GM19468 (cell line): ENCODE data around the gene RIMOC1.
"Not testable (repeated sequence)": the region's sequence is repeated elsewhere in the genome, so short reads cannot be mapped to it uniquely, and the experiment has no call there.

Source experiments
- ATAC-seq: cut with Tn5 transposase; IDR thresholded peaks from one replicate; pipeline ENCODE4 v1.9.1; 2021; ENCODE audit warnings: mild to moderate bottlenecking, moderate library complexity, moderate number of reproducible peaks; ENCODE audit not compliant: unreplicated experiment; ENCODE audit errors: extremely low read depth

RIMOC1 gene

GRCh38 chr5:41885286-41885685, 18.9 kb upstream of the RIMOC1 start:
- no peak for ATAC-seq

DNA sequence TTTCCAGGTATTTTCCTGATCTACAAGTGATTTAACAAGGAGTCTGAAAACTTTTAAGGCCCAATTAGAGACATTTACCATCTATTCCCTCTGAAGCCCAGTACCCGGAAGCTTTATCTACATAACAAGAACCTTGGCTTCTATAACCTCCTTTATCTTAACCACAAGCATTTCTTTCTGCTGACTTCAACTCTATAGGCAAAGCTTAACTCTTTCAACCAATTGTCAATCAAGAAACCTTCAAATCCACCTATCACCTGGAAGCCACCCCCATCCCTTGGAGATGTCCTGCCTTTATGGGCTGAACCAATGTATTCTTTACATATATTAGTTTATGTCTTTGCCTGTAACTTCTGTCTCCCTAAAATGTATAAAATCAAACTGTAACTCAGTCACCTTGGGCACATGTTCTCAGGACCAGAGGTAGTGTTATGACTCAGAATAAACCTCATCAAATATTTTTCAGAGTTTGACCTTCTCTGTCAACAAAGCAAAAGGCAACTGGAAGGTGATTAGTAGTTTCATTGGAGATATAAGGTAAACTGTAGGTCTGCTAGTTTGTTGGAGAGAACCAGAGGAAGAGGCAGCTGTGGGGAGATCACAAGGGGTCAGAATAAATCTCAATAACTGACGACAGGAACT, 13.0 kb upstream of the RIMOC1 start:
- ATAC-seq: peak; percentile 27

DNA sequence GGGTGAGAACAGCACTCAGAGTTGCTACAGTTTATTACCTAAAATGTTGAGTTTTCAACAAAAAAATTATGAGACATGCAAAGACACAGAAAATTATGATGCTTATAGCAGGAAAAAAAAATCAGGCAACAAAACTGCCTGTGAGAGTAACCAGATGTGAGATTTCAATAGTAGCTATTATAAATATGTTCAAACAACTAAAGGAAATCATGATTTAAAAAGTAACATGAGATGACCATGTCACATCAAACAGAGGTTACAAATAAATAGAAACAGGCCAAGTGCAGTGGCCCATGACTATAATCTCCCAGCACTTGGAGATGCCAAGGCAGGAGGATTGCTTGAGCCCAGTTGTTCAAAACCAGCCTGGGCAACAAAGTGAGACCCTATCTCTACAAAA, 12.1 kb upstream of the RIMOC1 start:
- no peak for ATAC-seq

GRCh38 chr5:41893074-41893851, 10.9 kb upstream of the RIMOC1 start:
- peak; percentile 33 for ATAC-seq

DNA sequence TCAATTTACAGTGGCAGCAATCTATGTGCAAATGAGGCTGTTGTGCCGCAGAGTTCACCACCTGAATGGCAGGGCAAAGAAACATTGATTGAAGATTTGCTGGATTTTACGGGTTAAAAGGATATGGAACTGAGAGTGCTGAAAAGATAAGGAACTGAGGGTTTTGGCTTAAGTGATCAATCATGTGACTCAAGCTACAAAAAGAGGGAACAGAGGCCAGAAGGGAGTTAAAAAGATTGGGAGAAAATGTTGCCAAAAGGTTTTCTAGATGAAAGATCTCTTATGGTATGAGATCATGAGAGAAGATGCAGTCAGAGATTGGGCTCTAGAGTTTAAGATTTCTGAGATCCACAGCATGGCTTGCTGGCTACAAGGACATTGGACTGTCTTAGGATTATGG, 7.9 kb upstream of the RIMOC1 start:
- ATAC-seq: no peak

DNA sequence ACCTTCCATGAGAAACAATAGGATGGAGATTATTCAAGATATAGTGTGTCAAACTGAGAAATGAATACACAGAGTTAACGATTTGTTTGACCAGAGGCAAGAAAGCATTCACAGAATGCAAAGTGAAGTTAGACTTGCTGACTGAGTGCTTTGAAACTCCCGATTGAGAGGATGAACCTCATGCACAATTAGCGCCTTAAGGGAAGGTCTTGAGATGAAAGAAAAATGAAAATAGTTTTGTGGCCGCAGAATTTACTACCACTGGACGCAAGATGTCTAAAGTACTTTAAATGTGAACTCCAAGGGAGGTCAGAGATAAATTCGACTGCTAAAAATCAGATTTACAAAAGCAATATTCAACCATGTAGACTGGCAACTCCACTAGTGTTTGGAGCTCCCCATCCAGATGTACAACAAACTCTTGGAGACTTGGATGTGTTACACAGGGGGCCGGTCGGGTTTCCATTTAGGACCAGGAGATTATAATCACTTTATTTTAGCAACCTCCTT, 707 bp upstream of the RIMOC1 start:
- ATAC-seq: no peak

DNA sequence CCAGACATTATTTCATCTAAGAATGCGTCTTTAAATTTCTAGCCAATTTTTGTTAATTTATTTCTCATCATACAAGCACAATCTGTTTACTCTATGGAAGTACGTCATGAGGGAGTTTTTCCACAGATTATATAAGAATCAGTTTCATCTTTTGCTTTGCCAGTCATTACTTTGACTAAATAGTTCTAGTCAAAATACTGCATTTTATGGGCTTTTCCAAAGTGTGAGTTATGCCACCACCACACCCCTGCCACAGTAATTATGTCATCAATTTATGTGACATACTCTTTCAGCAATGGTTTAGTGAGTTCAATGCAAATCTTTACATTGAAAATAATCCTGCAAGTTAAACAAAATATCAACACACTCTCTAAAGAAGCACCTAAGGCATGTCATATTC, 2.0 kb downstream of the RIMOC1 start:
- ATAC-seq: no peak

- ATAC-seq: no peak
These were observed 4.4 kb downstream of the RIMOC1 start for GRCh38 chr5:41908374-41909079.

DNA sequence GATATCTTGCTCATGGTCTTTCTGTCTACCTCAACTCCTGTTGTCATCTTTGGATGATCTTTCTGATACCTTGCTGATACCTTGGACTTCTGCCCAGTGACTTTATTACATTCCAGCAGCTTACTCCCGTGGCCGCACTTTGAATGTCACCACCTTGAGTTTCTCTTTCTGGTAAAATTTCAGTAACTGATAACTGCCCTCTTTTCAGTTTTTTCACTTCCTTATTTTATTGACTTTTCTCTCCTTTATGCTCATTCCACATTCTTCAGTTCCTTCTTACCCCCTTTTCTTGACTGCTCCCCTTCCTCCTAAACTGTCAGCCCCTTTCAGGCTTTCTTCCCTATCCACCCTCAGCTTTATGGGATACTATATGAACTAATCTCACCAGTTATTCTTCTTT, 14.0 kb downstream of the RIMOC1 start:
- no peak for ATAC-seq

DNA sequence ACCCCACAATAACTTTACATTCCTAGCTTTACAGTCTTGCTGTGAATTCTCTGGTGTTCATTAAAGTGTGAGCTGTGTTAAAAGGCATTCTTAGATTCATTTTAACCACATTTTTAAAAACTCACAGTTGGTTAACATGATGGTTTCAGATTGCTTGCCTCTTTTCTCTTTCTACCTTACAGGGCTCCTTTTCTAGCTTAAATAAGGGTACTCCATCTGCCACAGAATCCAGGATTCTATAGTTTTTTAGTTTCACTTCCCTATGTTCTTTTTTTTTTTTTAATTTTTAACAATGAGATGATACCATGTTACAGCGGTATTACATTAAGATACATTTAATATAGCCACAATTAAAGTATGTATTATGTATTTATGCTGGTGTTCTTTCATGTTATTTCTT, 17.0 kb downstream of the RIMOC1 start:
- no peak for ATAC-seq

DNA sequence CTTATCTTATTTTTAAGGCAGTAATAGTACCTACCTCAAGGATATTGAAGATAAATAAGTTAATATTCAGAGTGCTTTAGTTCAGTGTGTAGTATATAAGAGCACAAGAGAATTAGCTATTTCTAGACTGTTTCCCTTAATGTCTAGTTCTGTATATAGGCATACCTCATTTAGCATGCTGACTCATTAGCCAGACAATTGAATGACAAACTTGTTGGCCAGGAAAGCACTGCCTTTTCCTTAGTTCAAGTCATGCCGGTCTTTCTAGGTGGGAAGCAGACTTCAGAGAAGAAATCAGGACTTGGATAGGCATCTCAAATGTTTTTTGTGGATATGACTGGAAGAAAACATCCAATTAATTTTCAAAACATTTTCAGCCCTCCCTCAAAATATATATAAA, 17.7 kb downstream of the RIMOC1 start:
- no peak for ATAC-seq

DNA sequence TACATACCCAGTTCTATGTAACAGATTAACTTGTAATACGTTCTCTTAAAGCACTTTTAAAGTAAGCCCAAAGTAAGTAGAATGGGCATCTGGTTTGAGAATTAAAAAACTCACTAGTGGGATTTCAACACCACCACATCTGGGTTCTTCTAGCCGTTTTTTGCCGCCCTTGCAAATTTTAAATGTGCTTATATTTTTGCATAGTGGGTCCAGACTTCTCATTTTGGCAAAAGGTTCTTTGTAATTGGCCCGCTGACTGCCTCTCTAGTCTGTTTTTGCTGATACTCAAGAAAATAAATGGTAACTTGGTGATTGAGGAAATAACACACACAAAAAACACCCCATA, 20.4 kb downstream of the RIMOC1 start:
- no peak for ATAC-seq

GRCh38 chr5:41924872-41925554, 20.9 kb downstream of the RIMOC1 start, which contains the start of gene FBXO4:
FBXO4 (plus strand) TSS chr5:41925281; CDS start chr5:41925310, 29 bp downstream.
- peak; percentile 97 for ATAC-seq

DNA sequence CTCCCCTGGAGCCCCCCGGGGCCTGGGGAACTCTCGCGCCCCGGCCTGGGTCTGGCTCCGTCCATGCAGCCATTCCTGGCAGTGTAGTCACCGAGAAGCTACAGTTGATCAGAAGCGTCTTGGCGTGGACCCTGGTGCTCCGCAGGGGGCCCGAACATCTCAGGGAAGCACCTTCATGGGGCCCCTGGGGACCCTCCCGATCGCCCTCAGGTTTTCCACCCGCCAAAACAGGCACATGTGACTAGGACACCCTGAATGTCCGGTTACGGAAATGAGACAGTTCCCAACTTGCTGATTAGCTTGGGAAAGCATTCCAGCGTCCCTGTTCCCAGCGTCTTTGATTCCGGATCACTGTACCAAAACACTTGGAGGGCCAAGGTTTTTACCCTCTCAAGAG, 21.4 kb downstream of the RIMOC1 start:
- ATAC-seq: no peak

DNA sequence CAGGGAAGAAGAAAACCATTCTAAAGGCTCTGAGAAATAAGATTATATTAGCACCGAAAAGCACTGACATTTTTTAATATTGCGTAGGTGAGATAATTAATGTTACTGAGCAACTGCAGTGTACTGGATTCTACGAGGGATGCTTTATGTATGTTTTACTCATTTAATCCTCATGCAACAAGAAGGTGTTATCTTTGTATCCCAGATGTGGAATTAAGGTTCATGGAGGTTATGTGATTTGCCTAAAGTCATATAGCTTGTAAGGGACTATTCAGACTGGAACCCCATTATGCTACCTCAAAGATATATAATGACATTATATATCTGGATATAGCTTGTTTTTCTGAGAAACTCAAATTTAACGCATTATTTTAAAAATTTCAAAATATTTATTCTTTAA, 23.5 kb downstream of the RIMOC1 start:
- no peak for ATAC-seq

DNA sequence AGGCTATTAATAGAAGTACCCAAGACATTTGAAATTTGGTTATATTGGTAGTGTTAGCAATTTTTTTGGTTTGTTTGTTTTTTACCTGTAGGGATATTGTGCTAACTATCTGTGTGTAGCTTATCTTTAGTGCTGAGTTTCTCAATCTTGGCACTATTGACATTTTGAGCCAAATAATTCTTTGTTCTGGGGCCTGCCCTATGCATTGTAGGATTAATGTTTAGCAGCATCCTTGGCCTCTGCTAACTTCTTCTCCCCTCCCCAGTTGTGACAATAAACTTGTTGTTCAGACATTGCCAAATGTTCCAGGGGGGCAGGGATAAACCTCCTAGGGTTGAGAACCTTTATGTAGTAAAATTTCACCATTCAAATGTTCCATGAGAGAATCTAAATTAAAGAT, 24.9 kb downstream of the RIMOC1 start:
- ATAC-seq: no peak

GRCh38 chr5:41932770-41933169, 28.6 kb downstream of the RIMOC1 start:
- no peak for ATAC-seq

GRCh38 chr5:41935544-41935943, 31.4 kb downstream of the RIMOC1 start:
- no peak for ATAC-seq

- ATAC-seq: no peak
These were observed 36.5 kb downstream of the RIMOC1 start for GRCh38 chr5:41940641-41941040.

- ATAC-seq: not testable (repeated sequence)
These were observed 41.3 kb downstream of the RIMOC1 start for GRCh38 chr5:41945332-41945955.
